ENCODE results near the gene AMDHD2. TPM values are rescaled to one million over a fixed set of nuclear protein-coding genes. Genes with fewer than 3 reads are reported as not detected.

Gene AMDHD2
- total and polyA plus RNA-seq, 2 of the 13 experiments (the other 11 are each of a cell fraction or from before 2014, with no cell fraction given) = 33.5 to 39.1 TPM

DNA sequence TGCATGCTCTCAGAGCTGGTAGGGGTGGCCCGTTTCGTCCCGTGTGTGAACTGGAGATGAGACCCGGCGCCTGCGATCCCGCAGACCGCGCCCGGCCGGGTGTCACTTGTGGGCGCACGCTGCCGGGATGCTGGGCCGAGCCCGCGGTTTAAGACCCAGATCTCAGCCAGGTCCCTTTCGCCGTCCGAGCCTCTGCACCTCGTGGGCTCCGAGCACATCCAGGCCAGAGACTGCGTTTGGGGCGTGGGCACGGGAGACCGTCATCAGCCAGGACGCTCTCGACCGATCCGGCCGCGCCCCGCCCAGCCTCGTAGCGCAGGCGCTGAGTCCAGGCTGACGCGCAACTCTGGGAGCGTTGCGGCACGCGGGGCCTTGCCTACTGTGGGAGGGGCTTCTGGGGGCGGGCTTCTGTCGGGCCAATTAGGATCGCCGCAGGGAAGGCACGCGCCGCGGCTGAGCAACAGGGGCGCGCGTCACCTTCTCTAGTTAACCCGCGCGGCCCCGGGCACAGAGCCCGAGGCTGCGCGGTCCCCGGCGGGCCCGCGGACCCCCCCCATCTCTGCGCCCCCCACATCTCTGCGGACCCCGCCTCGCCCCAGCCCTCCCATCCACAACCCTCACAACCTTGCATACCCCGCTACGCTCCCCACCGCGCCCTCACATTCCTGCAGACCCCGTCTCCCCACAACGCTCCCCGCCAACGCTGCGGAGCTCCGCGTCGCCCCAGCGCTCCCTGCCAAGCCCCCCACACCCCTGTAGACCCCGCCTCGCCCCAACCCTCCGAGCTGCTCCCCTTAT lies 11.7 kb downstream of the AMDHD2 start (continued):
- no peak for TF ChIP-seq GRHL1 (CRISPR knock-in tag; conservative IDR thresholded peaks at IDR 0.05)
- TF ChIP-seq, protein P1, sequence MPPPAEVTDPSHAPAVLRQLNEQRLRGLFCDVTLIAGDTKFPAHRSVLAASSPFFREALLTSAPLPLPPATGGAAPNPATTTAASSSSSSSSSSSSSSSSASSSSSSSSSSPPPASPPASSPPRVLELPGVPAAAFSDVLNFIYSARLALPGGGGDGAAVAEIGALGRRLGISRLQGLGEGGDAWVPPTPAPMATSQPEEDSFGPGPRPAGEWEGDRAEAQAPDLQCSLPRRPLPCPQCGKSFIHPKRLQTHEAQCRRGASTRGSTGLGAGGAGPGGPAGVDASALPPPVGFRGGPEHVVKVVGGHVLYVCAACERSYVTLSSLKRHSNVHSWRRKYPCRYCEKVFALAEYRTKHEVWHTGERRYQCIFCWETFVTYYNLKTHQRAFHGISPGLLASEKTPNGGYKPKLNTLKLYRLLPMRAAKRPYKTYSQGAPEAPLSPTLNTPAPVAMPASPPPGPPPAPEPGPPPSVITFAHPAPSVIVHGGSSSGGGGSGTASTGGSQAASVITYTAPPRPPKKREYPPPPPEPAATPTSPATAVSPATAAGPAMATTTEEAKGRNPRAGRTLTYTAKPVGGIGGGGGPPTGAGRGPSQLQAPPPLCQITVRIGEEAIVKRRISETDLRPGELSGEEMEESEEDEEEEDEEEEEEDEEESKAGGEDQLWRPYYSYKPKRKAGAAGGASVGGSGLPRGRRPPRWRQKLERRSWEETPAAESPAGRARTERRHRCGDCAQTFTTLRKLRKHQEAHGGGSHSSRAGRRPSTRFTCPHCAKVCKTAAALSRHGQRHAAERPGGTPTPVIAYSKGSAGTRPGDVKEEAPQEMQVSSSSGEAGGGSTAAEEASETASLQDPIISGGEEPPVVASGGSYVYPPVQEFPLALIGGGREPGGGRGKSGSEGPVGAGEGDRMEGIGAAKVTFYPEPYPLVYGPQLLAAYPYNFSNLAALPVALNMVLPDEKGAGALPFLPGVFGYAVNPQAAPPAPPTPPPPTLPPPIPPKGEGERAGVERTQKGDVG (CRISPR knock-in tag; IDR thresholded peaks at IDR 0.05; ENCODE audit: borderline replicate concordance) = peak; percentile 78; the same call in 1 of the 2 replicates
- no peak for TF ChIP-seq FOXA1 (IDR thresholded peaks at IDR 0.05)
- 0 out of 2 replicates have a peak, but pooled peaks have one; percentile 23 for TF ChIP-seq FOXA1 (CRISPR knock-in tag; IDR thresholded peaks at IDR 0.05)

- intact Hi-C loops (cut with micrococcal nuclease; ENCODE audit: unreplicated experiment) (no loop called here), in situ Hi-C loops (cut with HindIII; ENCODE audit: extremely low pct_ligation_motif_present, low pct_unique_long_range_greater_than_20kb) (no loop called here)
- no peaks in the 10 kb centered on the region for H3K9me3 ChIP-seq (ENCODE audit: low read length)
- DNase-seq (ENCODE audit: low spot score) (peak; percentile 66), FAIRE-seq (no peak), ATAC-seq (peak; percentile 12)
- peak overlapping the region; percentile 92 for H3K4me2 ChIP-seq (ENCODE audit: low read depth, low read length)
- peaks cover 55% of the 10 kb centered on the region for H3K4me1 ChIP-seq (ENCODE audit: insufficient read depth, low read length)
- no TSS peak for BruUV-seq (replicated peaks)
- ChIA-PET POLR2A (interaction anchor here (1.2 to 2.2 kb wide), 5 partner anchors 8 to 56 kb away, joined by 3 to 14 read pairs (median 10); partner anchors contain the start of genes AMDHD2 and ATP6V0C), CTCF (ENCODE audit: low intra/inter-chr PET ratio, low total read pairs) (no interaction called here)
- H3K27ac ChIP-seq (ENCODE audit: extremely low read length, insufficient read depth, low read length) = peak overlapping the region; percentile 75
- no peaks in the 10 kb centered on the region for H4K20me1 ChIP-seq (ENCODE audit: insufficient read depth, low read length)
- H3K79me2 ChIP-seq (ENCODE audit: insufficient read depth, low read length) = no peaks in the 10 kb centered on the region
- 2% methylated on average over 27 of the region's 37 CpGs for WGBS (ENCODE audit: low lambda C conversion rate)
- no peak overlapping the region for H2AFZ ChIP-seq (ENCODE audit: low read length)
- H3K9ac ChIP-seq (ENCODE audit: insufficient read depth, low read depth, low read length) = peak overlapping the region; percentile 67
- H3K36me3 ChIP-seq (replicated peaks in 1 of 2; ENCODE audit: control insufficient read depth in 1 of 2, insufficient read depth in 2 of 2, low read length in 2 of 2) = peaks cover 7 to 21% of the 10 kb centered on the region in 2 experiments
- no peaks in the 10 kb centered on the region for H3K27me3 ChIP-seq (ENCODE audit: control insufficient read depth in 1 of 2, insufficient read depth in 2 of 2, low read length in 2 of 2)
- peak overlapping the region; percentile 47 to 77 (median 69); a peak in 5 of 6 replicates for H3K4me3 ChIP-seq (replicated peaks in 1 of 3; ENCODE audit: insufficient read depth in 1 of 3, low read depth in 2 of 3, low read length in 3 of 3)
- TF ChIP-seq GLMP (CRISPR knock-in tag; IDR thresholded peaks at IDR 0.05; ENCODE audit: borderline replicate concordance) = no peak
- 0 out of 2 replicates have a peak, but pooled peaks have one; percentile 37 for TF ChIP-seq ZNF552 (CRISPR knock-in tag; IDR thresholded peaks at IDR 0.05; ENCODE audit: borderline replicate concordance)
Measured at GRCh38 chr16:2532494-2533141, 12.4 kb downstream of the AMDHD2 start.
